HepG2 (cell line): Measurements from ENCODE around the gene CAPN10. TPM values are rescaled to one million over a fixed set of nuclear protein-coding genes. Genes with fewer than 3 reads are reported as not detected.
A peak's percentile ranks its signal among the peaks of the same experiment; 100 is the strongest.

Experiments
- CBX1 ChIP-seq: IDR thresholded peaks from one replicate; pipeline ENCODE4 v1.6.1; 2016; ENCODE audit warnings: antibody characterized with exemption, low read depth
- CBX5 ChIP-seq: sonication (generic); formaldehyde crosslinking; IDR thresholded peaks from 2 replicates; pipeline ENCODE4 v1.4.0; 2020; ENCODE audit warnings: missing genetic modification reagents, borderline replicate concordance
- FIP1L1 ChIP-seq: fragments of 200-400 bp; formaldehyde crosslinking; IDR thresholded peaks from 2 replicates; pipeline ENCODE4 v1.6.1; 2018; ENCODE audit warnings: low read depth, mild to moderate bottlenecking, low read length, moderate library complexity, borderline replicate concordance; ENCODE audit not compliant: insufficient read depth
- FOXA3 ChIP-seq: IDR thresholded peaks from 2 replicates; pipeline ENCODE4 v1.6.1; 2016; ENCODE audit warnings: missing genetic modification reagents, missing compliant biosample characterization
- FOXM1 ChIP-seq: sonication (generic); formaldehyde crosslinking; IDR thresholded peaks from 2 replicates; pipeline ENCODE4 v1.5.0; 2020; ENCODE audit warnings: missing genetic modification reagents
- FOXP1 ChIP-seq, 2 experiments: fragments of 450-650 bp in 1 of 2; IDR thresholded peaks; 2 replicates each; pipeline ENCODE4 v1.6.1; 2017 to 2018; ENCODE audit warnings: antibody characterized with exemption in 1 of 2
- GTF2F1 ChIP-seq: fragments of 150-350 bp; IDR thresholded peaks from 2 replicates; pipeline ENCODE4 v1.6.1; 2014; ENCODE audit warnings: low read length
- HIVEP1 ChIP-seq: sonication (generic); formaldehyde crosslinking; IDR thresholded peaks from 2 replicates; pipeline ENCODE4 v1.4.0; 2020; ENCODE audit warnings: mild to moderate bottlenecking, missing genetic modification reagents
- HNRNPH1 ChIP-seq: fragments of 200-400 bp; formaldehyde crosslinking; optimal IDR thresholded peaks from 2 replicates; pipeline ENCODE3; 2017; ENCODE audit warnings: mild to moderate bottlenecking, low read depth, low read length
- MEF2D ChIP-seq: sonication (generic); formaldehyde crosslinking; IDR thresholded peaks from 2 replicates; pipeline ENCODE4 v1.5.1; 2020; ENCODE audit warnings: mild to moderate bottlenecking, missing genetic modification reagents
- NPAS2 ChIP-seq: sonication (generic); formaldehyde crosslinking; IDR thresholded peaks from 2 replicates; pipeline ENCODE4 v1.8.0; 2022; ENCODE audit warnings: mild to moderate bottlenecking, missing genetic modification reagents, borderline replicate concordance
- POGZ ChIP-seq: sonication (generic); formaldehyde crosslinking; IDR thresholded peaks from 2 replicates; pipeline ENCODE4 v1.4.0; 2020; ENCODE audit warnings: mild to moderate bottlenecking, missing genetic modification reagents
- ZNF232 ChIP-seq: sonication (generic); formaldehyde crosslinking; IDR thresholded peaks from 2 replicates; pipeline ENCODE4 v1.4.0; 2020; ENCODE audit warnings: missing genetic modification reagents, borderline replicate concordance
- ZNF3 ChIP-seq: IDR thresholded peaks from 2 replicates; pipeline ENCODE4 v1.7.0; 2017; ENCODE audit warnings: inconsistent platforms
- ZNF446 ChIP-seq: sonication (generic); formaldehyde crosslinking; IDR thresholded peaks from 2 replicates; pipeline ENCODE4 v1.5.0; 2020; ENCODE audit warnings: mild to moderate bottlenecking, missing genetic modification reagents
- ZNF569 ChIP-seq: sonication (generic); formaldehyde crosslinking; IDR thresholded peaks from 2 replicates; pipeline ENCODE4 v1.5.0; 2020; ENCODE audit warnings: mild to moderate bottlenecking, missing genetic modification reagents, moderate library complexity, borderline replicate concordance
- ZNF737 ChIP-seq: sonication (generic); formaldehyde crosslinking; IDR thresholded peaks from 2 replicates; pipeline ENCODE4 v1.5.0; 2020; ENCODE audit warnings: missing genetic modification reagents, mild to moderate bottlenecking, borderline replicate concordance
- ZNF773 ChIP-seq: sonication (generic); formaldehyde crosslinking; IDR thresholded peaks from 2 replicates; pipeline ENCODE4 v1.4.0; 2020; ENCODE audit warnings: missing genetic modification reagents, borderline replicate concordance
- ZNF883 ChIP-seq: sonication (generic); formaldehyde crosslinking; IDR thresholded peaks from 2 replicates; pipeline ENCODE4 v1.5.1; 2020; ENCODE audit warnings: mild to moderate bottlenecking, missing genetic modification reagents; ENCODE audit errors: not compliant biosample characterization
- ZSCAN21 ChIP-seq: sonication (generic); formaldehyde crosslinking; IDR thresholded peaks from 2 replicates; pipeline ENCODE4 v1.8.0; 2022; ENCODE audit warnings: mild to moderate bottlenecking, missing genetic modification reagents, moderate library complexity, borderline replicate concordance
- polyA plus RNA-seq, 8 experiments: library from polyadenylated mRNA; depleted of rRNA in 3 of 8; stranded (reverse) in 7 of 8; unstranded in 1 of 8; fragments of >200 nt; fragmentation: Illumina TruSeq in 4 of 8; extraction: Trizol in 4 of 8; gene quantifications; 2 replicates each; pipeline versions ENCODE4 v1.2.1 to v1.2.3, GENCODE V29; 2011 to 2016; ENCODE audit warnings: low read depth in 4 of 8, missing spikeins in 1 of 8, mixed read lengths in 1 of 8; ENCODE audit not compliant: insufficient read depth in 1 of 8
- total RNA-seq, 5 experiments: library from RNA; depleted of rRNA; stranded (reverse); fragments of >200 nt; fragmentation: Illumina TruSeq; extraction: Trizol; gene quantifications; 2 replicates each; pipeline ENCODE4 v1.2.3, GENCODE V29; 2016; ENCODE audit warnings: low read depth in 1 of 5
- TF ChIP-seq, protein P1 (sequence below): sonication (generic); formaldehyde crosslinking; IDR thresholded peaks from 2 replicates; pipeline ENCODE4 v1.5.0; 2020; ENCODE audit warnings: mild to moderate bottlenecking, missing genetic modification reagents
- TF ChIP-seq, protein P2 (sequence below): IDR thresholded peaks from 2 replicates; pipeline ENCODE4 v1.6.1; 2012; ENCODE audit warnings: inconsistent platforms
- TF ChIP-seq, protein P3 (sequence below): sonication (generic); formaldehyde crosslinking; IDR thresholded peaks from 2 replicates; pipeline ENCODE4 v1.5.0; 2020; ENCODE audit warnings: missing genetic modification reagents

CAPN10 gene
- total and polyA plus RNA-seq, 2 of the 13 experiments (the other 11 are each of a cell fraction or from before 2014, with no cell fraction given) = 27.6 to 32.4 TPM

DNA sequence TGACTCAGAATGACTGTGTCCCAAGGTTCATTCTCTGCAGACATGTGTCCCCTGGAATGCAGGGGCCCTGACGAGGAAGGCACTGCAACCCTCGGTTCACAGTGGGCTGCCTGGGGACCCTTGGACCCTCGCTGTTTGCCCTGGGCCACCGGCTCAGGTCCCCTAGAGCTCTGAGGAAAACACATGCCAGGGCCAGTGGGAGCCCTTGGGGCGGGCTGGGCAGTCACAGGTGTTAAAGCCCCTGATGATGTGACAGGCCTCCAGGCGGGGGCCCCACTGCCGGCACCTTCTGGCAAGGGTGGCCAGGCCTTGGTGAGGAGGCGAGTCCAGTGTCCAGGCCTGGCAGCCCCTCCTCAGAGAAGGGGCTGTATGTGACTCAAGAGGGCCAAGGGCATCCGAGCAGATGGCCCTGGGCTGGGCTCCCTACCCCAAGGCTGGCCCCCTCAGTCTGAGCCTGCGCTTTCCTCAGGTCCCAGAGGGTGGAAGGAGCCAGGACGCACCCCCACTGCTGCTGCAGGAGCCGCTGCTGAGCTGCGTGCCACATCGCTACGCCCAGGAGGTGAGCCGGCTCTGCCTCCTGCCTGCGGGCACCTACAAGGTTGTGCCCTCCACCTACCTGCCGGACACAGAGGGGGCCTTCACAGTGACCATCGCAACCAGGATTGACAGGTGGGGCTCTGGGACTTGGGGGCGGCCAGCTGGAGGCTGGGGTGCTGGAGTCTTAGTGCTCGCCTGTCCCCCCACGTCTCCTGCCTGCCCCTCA lies 11.1 kb downstream of the CAPN10 start (continued):
- TF ChIP-seq MEF2D (CRISPR knock-in tag) (peak; percentile 39; the same call in 1 of the 2 replicates), POGZ (CRISPR knock-in tag) (no peak), HNRNPH1 (no peak), FOXM1 (no peak), ZNF232 (CRISPR knock-in tag) (no peak), CBX5 (CRISPR knock-in tag) (no peak), HIVEP1 (CRISPR knock-in tag) (no peak), NPAS2 (CRISPR knock-in tag) (no peak), FOXP1 (IDR thresholded peaks at IDR 0.05) (no peak), FOXP1 (CRISPR knock-in tag; IDR thresholded peaks at IDR 0.05) (peak; percentile 17; the same call in 1 of the 2 replicates), FOXA3 (CRISPR knock-in tag) (peak; percentile 63), ZNF737 (CRISPR knock-in tag) (no peak), ZSCAN21 (CRISPR knock-in tag) (no peak), GTF2F1 (no peak), ZNF773 (CRISPR knock-in tag) (no peak), ZNF3 (CRISPR knock-in tag) (no peak), CBX1 (no peak), ZNF446 (CRISPR knock-in tag) (no peak), ZNF569 (CRISPR knock-in tag) (no peak), FIP1L1 (no peak), ZNF883 (CRISPR knock-in tag) (peak; percentile 87)
- TF ChIP-seq, protein P1, sequence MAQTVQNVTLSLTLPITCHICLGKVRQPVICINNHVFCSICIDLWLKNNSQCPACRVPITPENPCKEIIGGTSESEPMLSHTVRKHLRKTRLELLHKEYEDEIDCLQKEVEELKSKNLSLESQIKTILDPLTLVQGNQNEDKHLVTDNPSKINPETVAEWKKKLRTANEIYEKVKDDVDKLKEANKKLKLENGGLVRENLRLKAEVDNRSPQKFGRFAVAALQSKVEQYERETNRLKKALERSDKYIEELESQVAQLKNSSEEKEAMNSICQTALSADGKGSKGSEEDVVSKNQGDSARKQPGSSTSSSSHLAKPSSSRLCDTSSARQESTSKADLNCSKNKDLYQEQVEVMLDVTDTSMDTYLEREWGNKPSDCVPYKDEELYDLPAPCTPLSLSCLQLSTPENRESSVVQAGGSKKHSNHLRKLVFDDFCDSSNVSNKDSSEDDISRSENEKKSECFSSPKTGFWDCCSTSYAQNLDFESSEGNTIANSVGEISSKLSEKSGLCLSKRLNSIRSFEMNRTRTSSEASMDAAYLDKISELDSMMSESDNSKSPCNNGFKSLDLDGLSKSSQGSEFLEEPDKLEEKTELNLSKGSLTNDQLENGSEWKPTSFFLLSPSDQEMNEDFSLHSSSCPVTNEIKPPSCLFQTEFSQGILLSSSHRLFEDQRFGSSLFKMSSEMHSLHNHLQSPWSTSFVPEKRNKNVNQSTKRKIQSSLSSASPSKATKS (CRISPR knock-in tag) = no peak
- TF ChIP-seq, protein P2, sequence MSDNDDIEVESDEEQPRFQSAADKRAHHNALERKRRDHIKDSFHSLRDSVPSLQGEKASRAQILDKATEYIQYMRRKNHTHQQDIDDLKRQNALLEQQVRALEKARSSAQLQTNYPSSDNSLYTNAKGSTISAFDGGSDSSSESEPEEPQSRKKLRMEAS = peak; percentile 91
- TF ChIP-seq, protein P3, sequence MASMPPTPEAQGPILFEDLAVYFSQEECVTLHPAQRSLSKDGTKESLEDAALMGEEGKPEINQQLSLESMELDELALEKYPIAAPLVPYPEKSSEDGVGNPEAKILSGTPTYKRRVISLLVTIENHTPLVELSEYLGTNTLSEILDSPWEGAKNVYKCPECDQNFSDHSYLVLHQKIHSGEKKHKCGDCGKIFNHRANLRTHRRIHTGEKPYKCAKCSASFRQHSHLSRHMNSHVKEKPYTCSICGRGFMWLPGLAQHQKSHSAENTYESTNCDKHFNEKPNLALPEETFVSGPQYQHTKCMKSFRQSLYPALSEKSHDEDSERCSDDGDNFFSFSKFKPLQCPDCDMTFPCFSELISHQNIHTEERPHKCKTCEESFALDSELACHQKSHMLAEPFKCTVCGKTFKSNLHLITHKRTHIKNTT (CRISPR knock-in tag) = no peak
